AML-193 (cell line): Measurements from ENCODE around the gene RPA1.
"Not testable (repeated sequence)": the region's sequence is repeated elsewhere in the genome, so short reads cannot be mapped to it uniquely, and the experiment has no call there.

Source experiments
- DNase-seq, 2 experiments: peaks; one replicate each; lab custom pipeline; 2025; lab: John Stamatoyannopoulos, UW

The RPA1 gene

GRCh38 chr17:1878419-1879121 is 48.8 kb downstream of the RPA1 start:
- no peak for DNase-seq

- no peak for DNase-seq
Measured at GRCh38 chr17:1880851-1881630, 51.2 kb downstream of the RPA1 start.

GRCh38 chr17:1882836-1883235 is 53.0 kb downstream of the RPA1 start:
- DNase-seq, result no peak

DNA sequence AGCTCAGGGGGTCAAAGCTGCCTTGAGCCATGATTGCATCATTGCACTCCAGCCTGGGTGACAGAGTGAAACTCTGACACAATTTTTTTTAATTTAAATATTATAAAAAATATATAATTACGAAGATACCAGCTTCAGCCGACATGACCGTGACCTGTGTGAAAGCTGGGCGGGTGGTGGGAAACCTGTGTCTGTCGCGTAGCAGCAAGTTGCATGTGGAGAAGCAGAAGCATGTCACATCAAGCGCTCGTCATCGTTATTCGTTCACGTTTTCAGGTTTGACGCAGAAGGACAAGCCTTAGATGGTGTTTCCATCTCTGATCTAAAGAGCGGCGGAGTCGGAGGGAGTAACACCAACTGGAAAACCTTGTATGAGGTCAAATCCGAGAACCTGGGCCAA is 53.7 kb downstream of the RPA1 start:
- no peak for DNase-seq

- no peak for DNase-seq
Measured at GRCh38 chr17:1888741-1889140, 58.9 kb downstream of the RPA1 start.

GRCh38 chr17:1890758-1891450 is 61.1 kb downstream of the RPA1 start:
- DNase-seq, result no peak

GRCh38 chr17:1894753-1895339 is 65.0 kb downstream of the RPA1 start:
- no peak for DNase-seq

DNA sequence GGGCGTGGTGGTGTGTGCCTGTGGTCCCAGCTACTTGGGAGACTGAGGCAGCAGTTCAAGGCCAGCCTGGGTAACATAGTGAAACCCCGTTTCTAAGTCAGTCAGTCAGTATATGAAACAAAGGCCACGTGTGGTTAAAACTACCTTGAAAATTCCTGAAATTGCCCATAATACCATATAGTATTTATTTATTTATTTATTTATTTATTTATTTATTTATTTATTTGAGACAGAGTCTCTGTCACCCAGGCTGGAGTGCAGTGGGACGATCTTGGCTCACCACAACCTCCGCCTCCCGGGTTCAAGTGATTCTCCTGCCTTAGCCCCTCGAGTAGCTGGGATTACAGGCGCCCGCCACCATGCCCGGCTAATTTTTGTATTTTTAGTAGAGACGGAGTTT is 65.7 kb downstream of the RPA1 start:
- DNase-seq, result not testable (repeated sequence)

- DNase-seq, result no peak
Measured at GRCh38 chr17:1896243-1897104, 66.7 kb downstream of the RPA1 start.

DNA sequence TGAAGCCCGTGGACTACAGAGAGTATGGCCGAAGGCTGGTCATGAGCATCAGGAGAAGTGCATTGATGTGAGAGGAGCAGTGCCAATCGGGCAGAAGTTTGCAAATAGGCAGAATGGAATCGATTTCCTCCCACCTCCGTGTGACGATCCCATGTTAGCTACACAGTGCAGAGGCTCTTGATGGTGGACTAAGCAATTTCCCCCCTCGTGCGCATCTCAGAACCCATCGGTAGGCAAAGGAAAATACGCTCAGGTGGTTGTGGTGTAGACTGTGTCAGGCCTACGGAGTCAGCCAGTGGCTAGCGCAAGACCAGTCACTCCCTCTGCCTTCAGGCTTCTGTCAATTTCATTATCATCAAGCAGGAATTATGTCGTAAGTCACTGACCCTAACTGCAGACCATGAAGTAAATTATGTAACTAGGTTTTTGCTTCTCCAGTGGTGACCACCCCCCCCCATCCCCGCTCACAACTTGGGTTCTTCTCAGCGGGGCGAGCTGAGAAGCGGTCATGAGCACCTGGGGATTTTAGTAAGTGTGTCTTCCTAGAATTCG is 67.4 kb downstream of the RPA1 start:
- no peak for DNase-seq

GRCh38 chr17:1898332-1898731 is 68.5 kb downstream of the RPA1 start:
- no peak for DNase-seq

GRCh38 chr17:1898872-1899271 is 69.1 kb downstream of the RPA1 start:
- no peak for DNase-seq

DNA sequence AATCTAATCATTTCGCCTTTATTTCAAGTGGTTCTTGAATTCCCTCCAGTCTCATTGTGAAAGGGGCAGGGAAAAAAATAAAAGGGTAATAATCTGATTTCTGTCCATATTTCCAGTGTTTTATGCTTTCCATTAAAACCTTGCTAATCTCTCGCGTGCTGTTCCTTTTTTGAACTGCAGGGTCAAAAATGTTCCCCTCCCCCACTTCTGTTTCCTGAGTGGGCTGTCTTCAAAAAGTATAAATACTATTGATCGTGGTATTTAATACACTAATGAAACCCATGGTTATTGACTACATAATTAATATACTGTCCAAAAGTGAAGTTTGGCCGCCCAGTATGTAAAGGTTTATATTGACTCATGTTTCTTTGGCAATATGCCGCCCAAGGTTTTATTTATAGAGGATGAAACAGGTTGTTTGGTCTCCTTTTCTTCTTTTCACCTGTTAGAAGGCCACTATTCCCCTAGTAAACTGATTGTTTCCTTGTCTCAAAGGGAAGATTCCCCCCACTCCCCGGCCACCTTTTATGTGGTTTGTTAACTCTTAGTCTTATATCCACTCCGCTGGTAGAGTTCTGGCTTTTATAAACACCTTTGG is 69.7 kb downstream of the RPA1 start:
- no peak for DNase-seq

DNA sequence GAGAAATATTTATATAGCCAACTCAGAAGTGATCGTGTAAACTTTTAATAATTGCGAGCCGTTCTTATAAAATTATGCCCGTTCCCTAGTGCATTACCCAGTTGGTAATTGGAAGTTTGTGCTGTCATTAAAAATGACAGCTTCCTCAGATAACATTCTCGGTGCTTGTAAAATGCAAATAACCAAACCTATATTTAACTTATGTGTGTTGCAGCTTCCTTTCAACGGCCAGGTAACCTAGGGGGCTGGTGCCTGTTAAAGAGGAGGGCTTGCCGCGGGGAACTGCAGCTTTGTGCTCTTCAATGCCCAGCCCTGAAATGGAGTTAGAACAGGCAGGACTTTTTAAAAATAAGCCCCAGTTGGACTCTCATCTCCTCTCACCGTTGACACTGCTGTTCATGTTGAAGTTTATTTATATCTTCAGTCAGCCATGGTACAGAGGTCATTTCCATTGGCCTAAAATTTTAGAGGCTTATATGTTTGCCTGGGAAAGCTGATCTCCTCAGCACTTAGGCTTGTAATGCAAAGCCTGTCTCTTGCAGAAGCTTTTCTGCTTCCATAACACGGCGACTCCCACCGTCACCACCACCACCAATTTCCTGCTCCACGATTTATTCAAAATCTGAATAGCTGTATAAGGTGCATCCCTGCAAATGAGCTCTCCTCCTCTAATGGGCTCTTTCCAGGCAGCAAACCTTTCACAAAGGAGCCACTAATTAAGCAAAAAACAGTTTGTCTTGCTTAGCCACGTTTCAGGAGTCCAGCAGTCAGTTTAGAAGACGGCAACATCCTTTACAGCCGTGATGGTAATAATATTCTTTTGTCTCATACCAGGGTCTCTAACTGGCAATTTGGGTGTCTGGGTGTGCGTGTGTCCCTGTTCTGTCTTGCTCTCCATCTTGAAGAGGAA is 74.7 kb downstream of the RPA1 start:
- no peak for DNase-seq

DNA sequence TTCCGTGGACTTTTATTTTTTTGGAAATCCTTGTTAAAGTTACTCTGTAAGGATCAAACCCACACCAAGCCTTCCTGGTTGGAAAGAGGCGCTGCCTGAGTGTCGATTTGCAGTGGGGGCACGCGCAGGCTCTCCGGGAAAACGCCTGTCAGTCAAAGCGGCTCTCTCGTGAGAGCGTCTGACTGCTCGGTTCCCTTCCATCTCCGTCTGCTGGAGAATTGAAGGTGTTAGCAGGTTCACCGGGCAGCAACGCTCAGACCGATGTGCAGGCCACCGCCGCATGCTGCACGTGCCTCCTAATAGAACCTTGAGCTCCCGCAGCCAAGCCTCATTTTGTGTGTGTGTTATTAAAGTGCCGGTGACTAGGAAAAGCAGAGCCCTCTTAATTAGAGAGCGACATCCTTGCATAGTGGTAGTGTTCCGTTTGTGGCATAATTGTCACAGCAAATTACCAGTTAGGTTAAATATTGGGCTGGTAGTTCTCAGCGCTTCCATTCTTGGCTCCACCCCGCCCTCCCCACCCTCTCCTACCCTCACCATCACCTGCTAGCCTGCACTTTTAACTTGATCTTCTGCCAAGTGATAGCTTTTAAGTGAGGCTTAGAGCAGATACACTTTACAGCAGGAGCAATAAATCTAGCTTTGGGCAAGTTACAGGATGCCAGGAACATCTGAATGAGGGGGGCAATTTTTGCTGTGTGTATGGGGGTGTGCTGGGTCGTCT is 75.5 kb downstream of the RPA1 start:
- no peak for DNase-seq

DNA sequence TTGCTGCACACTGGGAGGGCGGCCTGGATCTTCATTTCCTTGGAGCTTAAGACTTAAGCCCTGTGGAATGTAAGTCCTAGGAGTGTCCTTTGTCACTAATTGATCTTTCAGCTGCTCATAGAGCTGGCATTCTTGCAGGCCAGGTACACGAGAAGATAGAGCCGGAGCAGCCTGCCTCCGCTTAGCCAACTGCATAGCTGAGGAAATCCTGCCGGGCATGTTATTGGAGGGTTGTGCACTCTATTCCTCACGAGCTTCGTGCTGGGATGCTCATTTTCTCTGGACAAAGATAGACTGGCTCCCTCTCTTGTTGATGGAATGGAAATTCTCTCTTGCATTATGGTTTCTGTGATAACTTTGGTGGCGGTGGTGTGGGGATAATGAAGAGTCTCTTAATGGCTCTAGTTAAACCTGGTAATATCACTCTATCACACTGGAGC is 76.9 kb downstream of the RPA1 start:
- no peak for DNase-seq

DNA sequence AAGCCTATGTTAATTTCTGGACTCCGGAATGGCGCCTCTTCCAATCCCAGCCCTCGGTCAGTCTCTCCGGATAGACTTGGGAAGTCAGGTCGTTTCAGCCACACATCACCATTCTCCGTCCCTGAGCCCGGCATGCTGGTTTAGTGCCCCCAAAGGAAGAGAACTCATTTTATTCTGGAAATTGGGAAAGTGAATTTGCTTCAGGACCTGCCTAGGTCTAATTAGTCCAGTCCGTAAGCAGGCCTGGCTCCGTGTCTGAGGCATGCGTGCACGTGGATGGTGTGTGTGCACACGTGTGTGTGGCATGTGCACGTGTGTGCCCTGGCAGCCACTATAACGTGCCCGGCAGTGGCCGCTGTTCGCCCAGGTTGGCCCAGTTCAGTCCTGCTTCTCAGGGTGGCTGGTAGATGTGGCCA is 77.4 kb downstream of the RPA1 start:
- DNase-seq, result no peak

DNA sequence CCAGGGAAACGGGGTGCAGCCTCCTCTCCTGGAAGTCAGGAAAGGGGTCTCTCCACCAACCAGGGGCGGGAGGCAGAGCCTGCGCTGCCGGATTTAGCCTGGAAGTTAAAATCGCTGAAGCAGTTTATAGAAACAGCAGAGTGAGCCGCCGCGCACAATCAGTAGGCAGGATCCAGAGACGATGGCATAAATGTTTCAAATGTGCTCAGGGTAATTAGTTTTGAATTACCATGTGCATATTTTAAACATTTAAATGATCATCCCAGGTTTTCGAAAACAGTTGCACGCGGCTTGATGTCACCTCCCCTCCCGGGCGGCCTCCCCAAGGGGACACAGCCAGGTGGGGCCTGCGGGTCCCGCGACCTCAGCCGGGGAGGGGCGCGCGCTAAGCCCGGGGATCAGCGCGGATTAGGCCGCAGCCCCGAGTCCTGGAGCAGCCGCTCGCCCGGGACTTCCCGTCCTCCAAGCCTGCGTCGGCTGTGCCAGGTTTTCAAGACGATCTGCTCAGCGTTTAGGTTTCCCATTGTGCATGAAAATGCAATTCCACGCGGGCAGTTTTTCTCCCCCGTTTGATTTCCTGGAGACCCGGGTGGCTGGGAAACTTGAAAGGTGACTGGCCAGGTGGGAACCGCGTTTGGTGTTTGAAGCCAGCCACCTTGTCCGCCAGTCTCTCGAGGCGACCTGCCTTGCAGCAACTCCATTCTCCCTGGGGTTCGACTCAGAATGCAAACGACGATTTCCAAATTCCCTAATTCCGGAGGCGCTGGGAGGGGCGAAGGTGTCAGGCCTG is 78.3 kb downstream of the RPA1 start:
- DNase-seq, result no peak
